Kidney epithelial cell (primary cell): ENCODE data around the gene POMT2. TPM values are rescaled to one million over a fixed set of nuclear protein-coding genes. Genes with fewer than 3 reads are reported as not detected.

Experiments
- DNase-seq: peaks from one replicate; pipeline ENCODE4 v3.0.0-alpha.2; 2010; ENCODE audit warnings: low read depth
- H3K27me3 ChIP-seq: 2 replicates; pipeline ENCODE4 v1.6.0; 2011; ENCODE audit warnings: low read length; ENCODE audit not compliant: control insufficient read depth, insufficient read depth
- H3K36me3 ChIP-seq: 2 replicates; pipeline ENCODE4 v1.5.1; 2011; ENCODE audit warnings: low read length; ENCODE audit not compliant: control insufficient read depth, insufficient read depth
- H3K4me3 ChIP-seq: 2 replicates; pipeline ENCODE4 v1.5.1; 2011; ENCODE audit warnings: low read depth, mild to moderate bottlenecking, control low read depth, low read length
- total RNA-seq: library from RNA; depleted of rRNA; stranded (reverse); fragments of >200 nt; gene quantifications from 2 replicates; pipeline ENCODE4 v1.2.3, GENCODE V29; 2015
- TF ChIP-seq, protein P1 (sequence below): IDR thresholded peaks from 2 replicates; pipeline ENCODE4 v1.5.1; 2011; ENCODE audit warnings: mild to moderate bottlenecking, moderate library complexity, low read length, control low read depth, inconsistent platforms; ENCODE audit not compliant: insufficient read depth, poor library complexity, severe bottlenecking

The POMT2 gene
- total RNA-seq, 1 donor from 2014 or later, result 21.5 TPM

DNA sequence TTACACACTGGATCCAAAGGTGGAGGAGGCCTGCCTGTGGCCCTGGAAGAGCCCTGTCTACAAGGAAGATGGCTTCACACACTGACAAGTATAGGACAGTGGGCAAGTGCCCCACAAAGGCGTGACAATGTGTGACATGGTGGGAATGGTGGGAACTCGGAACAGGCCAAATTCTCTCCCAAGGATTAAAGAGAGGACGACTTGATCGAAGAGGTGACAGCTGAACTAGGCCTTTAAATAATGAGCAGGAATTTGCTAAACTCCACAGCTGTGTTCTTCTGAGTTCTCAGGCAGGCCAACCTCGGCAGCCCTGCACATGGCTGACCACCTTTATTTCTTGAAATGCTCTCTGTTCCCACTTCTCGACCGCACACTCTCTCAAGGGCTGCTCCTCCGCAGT, 23.8 kb downstream of the POMT2 start:
- no peaks in the 10 kb centered on the region for H3K27me3 ChIP-seq
- H3K4me3 ChIP-seq, result no peak overlapping the region
- TF ChIP-seq, protein P1, sequence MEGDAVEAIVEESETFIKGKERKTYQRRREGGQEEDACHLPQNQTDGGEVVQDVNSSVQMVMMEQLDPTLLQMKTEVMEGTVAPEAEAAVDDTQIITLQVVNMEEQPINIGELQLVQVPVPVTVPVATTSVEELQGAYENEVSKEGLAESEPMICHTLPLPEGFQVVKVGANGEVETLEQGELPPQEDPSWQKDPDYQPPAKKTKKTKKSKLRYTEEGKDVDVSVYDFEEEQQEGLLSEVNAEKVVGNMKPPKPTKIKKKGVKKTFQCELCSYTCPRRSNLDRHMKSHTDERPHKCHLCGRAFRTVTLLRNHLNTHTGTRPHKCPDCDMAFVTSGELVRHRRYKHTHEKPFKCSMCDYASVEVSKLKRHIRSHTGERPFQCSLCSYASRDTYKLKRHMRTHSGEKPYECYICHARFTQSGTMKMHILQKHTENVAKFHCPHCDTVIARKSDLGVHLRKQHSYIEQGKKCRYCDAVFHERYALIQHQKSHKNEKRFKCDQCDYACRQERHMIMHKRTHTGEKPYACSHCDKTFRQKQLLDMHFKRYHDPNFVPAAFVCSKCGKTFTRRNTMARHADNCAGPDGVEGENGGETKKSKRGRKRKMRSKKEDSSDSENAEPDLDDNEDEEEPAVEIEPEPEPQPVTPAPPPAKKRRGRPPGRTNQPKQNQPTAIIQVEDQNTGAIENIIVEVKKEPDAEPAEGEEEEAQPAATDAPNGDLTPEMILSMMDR, result no peak
- DNase-seq, result no peak
- peaks cover 2% of the 10 kb centered on the region for H3K36me3 ChIP-seq

DNA sequence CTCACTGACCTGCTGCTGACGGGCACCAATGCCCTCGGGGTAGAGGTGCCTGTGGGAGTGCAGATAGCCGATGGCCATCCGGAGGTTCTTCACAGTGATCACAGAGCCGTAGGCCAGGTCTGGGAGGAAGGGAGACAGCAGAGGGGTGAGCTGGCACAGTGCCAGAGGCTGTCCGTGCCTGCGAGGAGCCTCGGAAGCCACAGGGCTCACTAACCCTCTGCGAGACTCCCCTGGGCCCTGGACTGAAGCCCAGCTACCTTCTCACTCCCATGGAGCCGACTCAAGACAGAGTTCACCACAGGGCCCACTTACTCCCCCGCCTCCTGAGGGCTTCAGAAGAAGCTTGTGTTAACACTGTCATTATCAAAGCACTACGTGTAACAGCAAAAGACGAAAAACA, 24.5 kb downstream of the POMT2 start:
- no peak for DNase-seq
- no peaks in the 10 kb centered on the region for H3K27me3 ChIP-seq
- TF ChIP-seq, protein P1, result no peak
- H3K36me3 ChIP-seq, result peaks cover 2% of the 10 kb centered on the region
- no peak overlapping the region for H3K4me3 ChIP-seq

DNA sequence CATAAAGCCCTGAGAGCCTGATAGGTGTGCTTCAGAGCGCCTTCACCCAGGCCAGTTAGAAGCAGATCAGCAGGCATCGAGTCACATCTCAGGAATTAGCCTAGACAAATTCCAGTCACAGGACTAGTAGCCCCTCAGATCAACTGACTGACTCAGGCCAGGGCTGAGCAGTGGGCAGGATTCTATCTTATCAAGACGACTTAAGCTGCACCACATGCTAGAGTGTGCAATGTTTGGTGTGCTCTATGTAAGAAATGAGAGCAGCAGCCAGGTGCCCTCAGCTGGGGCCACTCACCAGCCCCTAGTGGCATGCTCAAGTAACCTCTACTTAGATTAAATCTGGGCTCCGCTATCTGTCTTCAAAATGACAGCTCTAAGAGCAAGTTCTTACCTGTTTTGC, 30.0 kb downstream of the POMT2 start:
- TF ChIP-seq, protein P1, result no peak
- H3K36me3 ChIP-seq, result no peaks in the 10 kb centered on the region
- DNase-seq, result no peak
- H3K4me3 ChIP-seq, result no peak overlapping the region
- no peaks in the 10 kb centered on the region for H3K27me3 ChIP-seq

DNA sequence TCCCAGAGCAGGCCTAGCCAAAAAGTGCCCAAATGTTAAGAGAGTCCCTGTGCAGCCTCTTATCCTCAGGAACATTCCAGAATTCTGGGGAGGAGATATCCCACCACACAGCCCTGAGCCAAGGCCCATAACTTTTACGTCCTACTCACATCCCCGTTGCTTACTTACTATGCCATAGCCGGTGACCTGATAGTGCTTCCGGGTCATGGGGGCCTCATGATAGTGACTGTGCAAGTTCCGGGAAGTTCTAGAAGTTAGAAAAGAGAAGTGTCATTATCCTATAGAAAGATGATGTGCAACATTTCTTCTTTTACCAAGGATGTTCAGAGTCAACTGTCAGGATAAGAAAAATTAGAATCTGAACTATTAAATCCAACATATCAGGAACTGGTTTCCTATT, 34.1 kb downstream of the POMT2 start:
- no peak for DNase-seq
- Histone ChIP-seq H3K36me3 (no peaks in the 10 kb centered on the region), H3K27me3 (no peaks in the 10 kb centered on the region), H3K4me3 (no peak overlapping the region)
- TF ChIP-seq, protein P1, result no peak

DNA sequence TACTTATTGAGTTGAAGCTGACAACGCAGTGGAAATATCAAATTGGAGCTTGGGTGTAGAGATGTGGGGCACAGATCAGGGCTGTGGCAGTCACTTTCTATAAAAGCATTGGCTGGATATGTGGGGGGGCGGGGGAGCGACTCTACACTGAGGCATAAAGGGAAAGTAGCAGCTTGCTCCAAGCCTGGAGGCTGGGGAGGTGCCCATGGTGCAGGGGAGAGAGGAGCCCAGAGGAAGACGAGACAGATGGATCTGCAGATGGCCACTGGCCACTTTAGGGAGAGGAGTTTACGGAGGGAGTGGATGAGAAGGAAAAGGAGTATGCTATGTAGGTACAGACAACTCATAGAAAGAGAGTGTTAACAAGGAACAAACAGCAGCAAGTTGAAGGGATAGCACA, 36.2 kb downstream of the POMT2 start:
- H3K4me3 ChIP-seq, result no peak overlapping the region
- TF ChIP-seq, protein P1, result no peak
- H3K36me3 ChIP-seq, result no peaks in the 10 kb centered on the region
- no peaks in the 10 kb centered on the region for H3K27me3 ChIP-seq
- no peak for DNase-seq

DNA sequence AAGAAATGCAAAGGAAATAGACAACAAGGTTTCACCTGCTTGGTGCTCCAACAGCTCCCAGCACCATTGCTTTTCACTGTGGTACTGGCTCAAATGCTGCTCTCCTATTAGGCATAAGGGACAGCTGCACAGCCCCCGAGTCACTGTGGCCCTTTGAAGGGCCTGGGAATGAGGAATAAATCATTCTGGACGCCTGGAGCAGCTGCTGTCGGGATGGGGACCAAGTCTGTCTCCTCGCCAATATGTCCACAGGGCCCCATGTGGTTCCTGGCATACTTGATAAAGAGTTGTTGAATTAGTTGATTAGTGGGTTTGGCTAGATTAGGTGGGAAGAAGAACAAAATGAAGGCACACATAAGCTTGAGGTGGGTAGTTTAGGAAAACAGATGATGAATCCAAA, 36.6 kb downstream of the POMT2 start:
- TF ChIP-seq, protein P1, result no peak
- Histone ChIP-seq H3K27me3 (no peaks in the 10 kb centered on the region), H3K36me3 (peaks cover 1% of the 10 kb centered on the region), H3K4me3 (no peak overlapping the region)
- no peak for DNase-seq
